HG02943 (cell line): ENCODE data around the gene THSD7A.

Source experiments
- ATAC-seq: cut with Tn5 transposase; IDR thresholded peaks from one replicate; pipeline ENCODE4 v1.9.1; 2021; ENCODE audit warnings: mild to moderate bottlenecking, low read depth, moderate library complexity; ENCODE audit not compliant: unreplicated experiment

The THSD7A gene

GRCh38 chr7:11358637-11359036 is 473.4 kb downstream of the THSD7A start:
- ATAC-seq: no peak

- no peak for ATAC-seq
These were observed 476.5 kb downstream of the THSD7A start for GRCh38 chr7:11355399-11356005.

- no peak for ATAC-seq
These were observed 485.7 kb downstream of the THSD7A start for GRCh38 chr7:11346302-11346701.

DNA sequence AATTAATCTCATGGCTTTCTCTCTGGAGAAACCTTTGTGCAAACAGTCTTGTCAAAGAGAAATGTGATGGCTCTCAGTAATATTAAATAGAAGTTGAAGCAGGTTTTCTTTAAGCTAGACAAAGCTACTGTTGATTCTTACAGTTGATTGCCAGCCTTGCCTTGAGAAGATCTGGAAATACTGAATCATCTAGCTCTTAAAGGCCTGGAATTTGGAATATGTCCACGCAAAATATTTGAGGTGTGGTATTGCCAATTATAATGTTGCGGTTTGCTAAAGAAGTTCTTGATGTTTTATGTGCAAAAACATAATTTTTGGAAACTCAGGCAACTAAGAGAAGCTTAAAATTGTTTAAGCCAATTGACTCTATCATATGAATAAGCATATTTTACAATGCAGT is 486.4 kb downstream of the THSD7A start:
- no peak for ATAC-seq

GRCh38 chr7:11343818-11344413 is 488.1 kb downstream of the THSD7A start:
- ATAC-seq: no peak

GRCh38 chr7:11343136-11343535 is 488.9 kb downstream of the THSD7A start:
- ATAC-seq: no peak

GRCh38 chr7:11341285-11341944 is 490.6 kb downstream of the THSD7A start:
- ATAC-seq: no peak

DNA sequence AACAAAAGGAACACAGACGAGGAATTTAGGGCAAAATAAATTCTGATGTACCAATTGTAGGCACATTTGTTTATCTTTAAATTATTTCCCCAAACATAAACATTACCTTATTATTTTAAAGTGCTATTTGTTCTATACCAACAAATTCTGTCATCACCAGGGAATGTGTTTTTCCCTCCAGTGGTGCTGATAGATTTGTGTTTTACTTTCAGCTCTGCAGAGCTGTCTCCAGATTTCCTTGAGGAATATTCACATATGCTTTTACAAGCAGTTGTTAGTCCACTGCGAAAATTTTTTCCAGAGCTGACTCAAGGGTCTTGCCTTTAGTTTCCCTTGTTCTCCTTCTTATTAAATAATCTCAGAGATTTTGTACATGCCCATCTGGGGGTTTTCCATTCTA is 495.6 kb downstream of the THSD7A start:
- no peak for ATAC-seq

DNA sequence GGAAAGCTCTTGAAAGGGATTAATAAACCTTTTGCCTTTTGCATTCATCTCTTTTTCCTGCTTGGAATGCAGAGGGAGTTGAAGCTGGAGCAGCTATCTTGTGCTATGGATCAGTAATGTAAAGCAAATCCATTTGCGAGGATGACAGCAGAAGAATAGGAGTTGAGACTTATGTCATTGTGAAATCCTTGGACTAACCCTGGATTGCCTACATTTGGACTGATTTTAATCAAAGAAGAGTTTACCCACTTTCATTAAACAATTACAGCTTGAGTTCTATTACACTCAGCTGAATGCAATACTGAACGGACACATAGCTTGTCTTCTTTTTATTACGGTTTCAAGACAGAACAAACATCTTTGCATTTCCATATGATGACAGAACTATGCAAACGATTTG is 496.1 kb downstream of the THSD7A start:
- ATAC-seq: no peak

DNA sequence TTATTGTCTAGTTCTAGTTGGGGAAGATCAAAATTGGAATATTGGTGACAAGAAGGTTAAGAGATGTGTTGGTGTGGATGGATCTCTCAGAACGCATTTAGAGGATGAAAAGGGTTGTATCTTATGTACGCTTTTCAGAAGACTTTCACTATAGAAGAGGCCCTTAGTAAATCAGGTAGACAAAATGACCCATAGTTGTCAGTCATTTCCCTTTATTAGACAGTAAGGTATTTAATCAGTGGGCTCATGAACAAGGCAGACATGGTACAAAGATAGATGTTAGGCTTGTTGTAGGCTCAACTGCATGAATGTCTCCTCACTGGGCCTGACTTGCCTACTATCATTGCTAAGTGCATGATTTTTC is 499.2 kb downstream of the THSD7A start:
- no peak for ATAC-seq

DNA sequence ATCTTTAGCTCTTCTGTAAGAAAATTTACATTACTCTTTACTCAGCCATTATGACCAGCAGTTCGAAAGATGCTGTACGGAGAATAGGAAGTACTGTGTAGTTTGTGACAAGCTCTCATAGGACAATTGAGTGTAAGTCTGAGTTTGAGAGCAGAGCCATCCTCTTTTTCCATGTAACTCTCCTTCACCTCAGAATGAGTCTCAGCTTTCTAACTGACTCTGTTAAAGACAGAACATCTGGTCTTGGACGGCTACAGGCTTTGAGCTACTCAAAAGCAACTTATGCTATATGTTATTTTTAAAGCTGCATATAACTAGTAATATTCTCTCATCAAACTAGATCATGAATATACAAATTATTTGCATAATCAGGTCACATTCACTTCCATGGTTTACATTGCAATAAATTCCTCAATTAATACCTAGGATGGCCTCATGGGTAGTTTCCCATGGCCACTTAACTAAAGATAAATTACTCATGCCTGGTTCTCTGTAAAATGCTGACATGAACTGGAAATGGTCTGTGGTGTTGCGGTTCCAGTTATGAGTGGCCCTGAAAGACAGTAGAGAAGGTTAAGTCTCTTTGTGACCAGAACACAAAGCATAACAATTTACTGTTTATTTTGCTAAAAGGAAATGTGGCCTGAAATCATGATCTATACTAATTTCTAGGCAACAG is 499.7 kb downstream of the THSD7A start:
- no peak for ATAC-seq

- no peak for ATAC-seq
These were observed 500.6 kb downstream of the THSD7A start for GRCh38 chr7:11331128-11332102.

DNA sequence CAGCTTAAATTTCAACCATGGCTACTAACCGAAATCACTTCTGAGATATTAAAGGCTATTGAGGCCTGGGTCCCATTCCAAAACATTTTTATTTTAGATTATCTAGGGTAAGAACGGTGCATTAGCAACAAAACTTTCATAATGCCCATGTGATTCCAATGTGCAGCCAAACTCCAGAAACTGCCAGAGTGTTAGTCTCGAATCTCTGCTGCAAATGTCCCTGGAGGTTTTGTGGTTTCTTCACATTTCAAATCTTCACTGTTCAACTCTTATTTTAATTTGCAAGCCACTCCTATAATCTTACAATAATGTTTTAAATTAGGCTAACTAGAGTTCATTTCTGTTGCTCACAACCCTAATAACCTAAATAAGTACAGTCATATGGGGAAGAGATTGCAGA is 501.3 kb downstream of the THSD7A start:
- ATAC-seq: no peak

DNA sequence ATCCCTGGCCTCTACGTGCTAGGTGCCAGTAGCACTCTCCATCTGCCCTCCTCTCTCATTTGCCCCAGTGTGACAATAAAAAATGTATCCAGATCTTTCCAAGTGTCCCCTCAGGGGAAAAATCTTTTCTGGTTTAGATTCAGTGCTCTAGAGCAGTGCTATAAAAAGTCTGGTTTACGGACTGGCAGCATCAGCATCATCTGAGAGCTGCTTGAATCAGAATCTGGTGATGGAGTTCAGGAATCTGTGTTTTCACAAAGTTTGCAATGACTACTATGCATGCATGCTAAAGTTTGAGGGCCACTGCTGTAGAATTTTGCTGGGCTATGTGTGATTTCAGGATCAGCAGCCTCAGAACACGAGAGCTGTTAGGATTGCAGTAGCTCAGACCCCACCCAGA is 501.8 kb downstream of the THSD7A start:
- ATAC-seq: no peak

- no peak for ATAC-seq
These were observed 502.4 kb downstream of the THSD7A start for GRCh38 chr7:11329626-11330025.

- ATAC-seq: no peak
These were observed 503.7 kb downstream of the THSD7A start for GRCh38 chr7:11328309-11328708.

- ATAC-seq: no peak
These were observed 504.4 kb downstream of the THSD7A start for GRCh38 chr7:11327633-11328032.
